GM23338 (cell line): ENCODE results near the gene PNPLA7. TPM values are rescaled to one million over a fixed set of nuclear protein-coding genes. Genes with fewer than 3 reads are reported as not detected.

Experiments used
- ATAC-seq: fragments of 200-7000 bp; cut with Tn5 transposase; 3 replicates; pipeline ENCODE4 v1.9.1; 2020
- DNase-seq: peaks from one replicate; pipeline ENCODE4 v3.0.0-alpha.2; 2015; ENCODE audit warnings: low spot score
- H2AFZ ChIP-seq: fragments of 200-600 bp; sonication (generic); 2 replicates; pipeline ENCODE4 v1.8.0; 2016; ENCODE audit warnings: antibody characterized with exemption, mild to moderate bottlenecking, moderate library complexity
- H3F3A ChIP-seq: fragments of 200-600 bp; sonication (generic); replicated peaks from 2 replicates; pipeline ENCODE4 v1.8.0; 2017; ENCODE audit warnings: antibody characterized with exemption, mixed run types, low read depth
- H3K27ac ChIP-seq: fragments of 200-600 bp; sonication (generic); 2 replicates; pipeline ENCODE4 v1.6.1; 2016; ENCODE audit warnings: low read depth
- H3K27me3 ChIP-seq: fragments of 200-600 bp; sonication (generic); 2 replicates; pipeline ENCODE4 v1.8.0; 2016; ENCODE audit warnings: mild to moderate bottlenecking, mixed run types, moderate library complexity; ENCODE audit not compliant: insufficient read depth
- H3K36me3 ChIP-seq: fragments of 200-600 bp; sonication (generic); 2 replicates; pipeline ENCODE4 v1.8.0; 2016; ENCODE audit warnings: mild to moderate bottlenecking; ENCODE audit not compliant: insufficient read depth
- H3K4me1 ChIP-seq: fragments of 200-600 bp; sonication (generic); 2 replicates; pipeline ENCODE4 v1.8.0; 2016; ENCODE audit warnings: mild to moderate bottlenecking, moderate library complexity; ENCODE audit not compliant: insufficient read depth
- H3K4me2 ChIP-seq: fragments of 200-600 bp; sonication (generic); 2 replicates; pipeline ENCODE4 v1.7.1; 2017; ENCODE audit warnings: mixed run types
- H3K4me3 ChIP-seq: fragments of 200-600 bp; sonication (generic); 2 replicates; pipeline ENCODE4 v1.6.1; 2016; ENCODE audit warnings: mixed run types
- H3K79me2 ChIP-seq: fragments of 200-600 bp; sonication (generic); replicated peaks from 2 replicates; pipeline ENCODE4 v1.8.0; 2017; ENCODE audit warnings: mild to moderate bottlenecking; ENCODE audit not compliant: insufficient read depth
- H3K9me2 ChIP-seq: fragments of 200-600 bp; sonication (generic); 2 replicates; pipeline ENCODE4 v1.8.0; 2017; ENCODE audit not compliant: insufficient read depth
- H4K20me1 ChIP-seq: fragments of 200-600 bp; sonication (generic); replicated peaks from 2 replicates; pipeline ENCODE4 v1.8.0; 2017; ENCODE audit warnings: mild to moderate bottlenecking; ENCODE audit not compliant: insufficient read depth
- H3K27ac Mint-ChIP-seq: 2 replicates; pipeline ENCODE4 v1.8.0; 2020; ENCODE audit warnings: inconsistent platforms, mild to moderate bottlenecking, moderate library complexity, mixed read lengths
- H3K27me3 Mint-ChIP-seq: 3 replicates; pipeline ENCODE4 v1.8.0; 2022; ENCODE audit warnings: low read depth, mild to moderate bottlenecking, moderate library complexity, mixed read lengths, inconsistent platforms; ENCODE audit not compliant: insufficient read depth, poor library complexity
- H3K36me3 Mint-ChIP-seq: 3 replicates; pipeline ENCODE4 v1.8.0; 2021; ENCODE audit warnings: low read depth, mild to moderate bottlenecking, inconsistent platforms, moderate library complexity, mixed read lengths
- H3K4me1 Mint-ChIP-seq: 3 replicates; pipeline ENCODE4 v1.8.0; 2020; ENCODE audit warnings: mild to moderate bottlenecking, inconsistent platforms, mixed read lengths
- H3K4me3 Mint-ChIP-seq: 3 replicates; pipeline ENCODE4 v1.8.0; 2021; ENCODE audit warnings: moderate library complexity, mild to moderate bottlenecking, inconsistent platforms, mixed read lengths
- H3K9me3 Mint-ChIP-seq: 3 replicates; pipeline ENCODE4 v1.8.0; 2020; ENCODE audit warnings: moderate library complexity, mild to moderate bottlenecking, inconsistent platforms, mixed read lengths
- CREB1 ChIP-seq: fragments of 250-450 bp; sonication (Bioruptor Pico); IDR thresholded peaks from 2 replicates; pipeline ENCODE4 v1.5.0; 2020; ENCODE audit warnings: low read depth, mild to moderate bottlenecking, moderate library complexity
- CTCF ChIP-seq, 2 experiments: fragments of 200-600 bp in 1 of 2; sonication (generic) in 1 of 2; conservative IDR thresholded peaks; 2 replicates each; pipeline versions ENCODE4 v1.5.1 to v1.6.1; 2016 to 2017; ENCODE audit warnings: antibody characterized with exemption in 2 of 2, low read depth in 2 of 2, mild to moderate bottlenecking in 2 of 2, moderate library complexity in 1 of 2
- ETS1 ChIP-seq: IDR thresholded peaks from 2 replicates; pipeline ENCODE4 v1.6.1; 2016; ENCODE audit warnings: antibody characterized with exemption
- EZH2phosphoT487 ChIP-seq: fragments of 200-600 bp; sonication (generic); IDR thresholded peaks from one replicate; pipeline ENCODE4 v1.8.1; 2018; ENCODE audit warnings: antibody characterized with exemption; ENCODE audit not compliant: unreplicated experiment
- JUNB ChIP-seq: IDR thresholded peaks from one replicate; pipeline ENCODE4 v1.6.1; 2016; ENCODE audit warnings: antibody characterized with exemption; ENCODE audit not compliant: unreplicated experiment
- NANOG ChIP-seq: IDR thresholded peaks from 2 replicates; pipeline ENCODE4 v1.6.1; 2016; ENCODE audit warnings: antibody characterized with exemption, borderline replicate concordance
- POLR2AphosphoS5 ChIP-seq: IDR thresholded peaks from 2 replicates; pipeline ENCODE4 v1.6.1; 2016; ENCODE audit warnings: antibody characterized with exemption, low read depth
- REST ChIP-seq: IDR thresholded peaks from one replicate; pipeline ENCODE4 v1.6.1; 2018; ENCODE audit warnings: antibody characterized with exemption; ENCODE audit not compliant: unreplicated experiment
- ZNF114 ChIP-seq: fragments of 250-450 bp; sonication (Bioruptor Pico); IDR thresholded peaks from 2 replicates; pipeline ENCODE4 v1.5.0; 2020; ENCODE audit warnings: mild to moderate bottlenecking, moderate library complexity
- ZNF331 ChIP-seq: fragments of 250-450 bp; sonication (Bioruptor Pico); IDR thresholded peaks from 2 replicates; pipeline ENCODE4 v1.5.0; 2020; ENCODE audit warnings: low read depth, mild to moderate bottlenecking, moderate library complexity
- ZNF462 ChIP-seq: fragments of 250-450 bp; sonication (Bioruptor Pico); IDR thresholded peaks from 2 replicates; pipeline ENCODE4 v1.5.0; 2020; ENCODE audit warnings: mild to moderate bottlenecking, moderate library complexity
- polyA plus RNA-seq: library from polyadenylated mRNA; unstranded; fragments of >200 nt; fragmentation: Nextera tagmentation; extraction: Ambion mirVana; gene quantifications from 2 replicates; pipeline ENCODE4 v1.2.1, GENCODE V29; 2016
- total RNA-seq: library from RNA; depleted of rRNA; stranded (reverse); fragments of >200 nt; shearing (Covaris generic); gene quantifications from 2 replicates; pipeline ENCODE4 v1.2.3, GENCODE V29; 2014

Gene PNPLA7
- total and polyA plus RNA-seq, 2 experiments from 2014 or later, result 0.45 to 0.80 TPM

- Histone ChIP-seq H3K27ac (no peak overlapping the region), H3K4me2 (no peak overlapping the region), H3K79me2 (no peaks in the 10 kb centered on the region), H3K27me3 (no peaks in the 10 kb centered on the region), H3F3A (no peaks in the 10 kb centered on the region), H3K4me3 (no peak overlapping the region), H4K20me1 (no peaks in the 10 kb centered on the region), H2AFZ (no peak overlapping the region), H3K4me1 (no peaks in the 10 kb centered on the region), H3K36me3 (no peaks in the 10 kb centered on the region), H3K9me2 (no peaks in the 10 kb centered on the region)
- TF ChIP-seq ZNF462, result no peak
- no peak for TF ChIP-seq POLR2AphosphoS5
- Mint-ChIP-seq H3K27ac (no peak overlapping the region), H3K4me1 (no peaks in the 10 kb centered on the region; the same call in 2 of the 3 replicates), H3K27me3 (peaks cover 6% of the 10 kb centered on the region), H3K9me3 (peaks cover 5% of the 10 kb centered on the region; the same call in 2 of the 3 replicates), H3K4me3 (no peak overlapping the region), H3K36me3 (no peaks in the 10 kb centered on the region)
- DNase-seq, result no peak
- no peak for ATAC-seq
Measured at GRCh38 chr9:137488906-137489305, 61.3 kb downstream of the PNPLA7 start.

- DNase-seq (no peak), ATAC-seq (no peak)
- no peak overlapping the region for H2AFZ ChIP-seq
- no peaks in the 10 kb centered on the region for H3K36me3 ChIP-seq
- peaks cover 5% of the 10 kb centered on the region; the same call in 2 of the 3 replicates for H3K9me3 Mint-ChIP-seq
- no peaks in the 10 kb centered on the region for H3K27me3 ChIP-seq
- H3K36me3 Mint-ChIP-seq, result no peaks in the 10 kb centered on the region
- no peaks in the 10 kb centered on the region for H3F3A ChIP-seq
- H3K27ac ChIP-seq, result no peak overlapping the region
- H4K20me1 ChIP-seq, result no peaks in the 10 kb centered on the region
- H3K27me3 Mint-ChIP-seq, result peaks cover 6% of the 10 kb centered on the region
- no peaks in the 10 kb centered on the region for H3K79me2 ChIP-seq
- H3K9me2 ChIP-seq, result no peaks in the 10 kb centered on the region
- no peaks in the 10 kb centered on the region for H3K4me1 ChIP-seq
- no peak overlapping the region for H3K4me3 ChIP-seq
- H3K4me1 Mint-ChIP-seq, result no peaks in the 10 kb centered on the region; the same call in 2 of the 3 replicates
- H3K27ac Mint-ChIP-seq, result no peak overlapping the region
- no peak overlapping the region for H3K4me2 ChIP-seq
- no peak overlapping the region for H3K4me3 Mint-ChIP-seq
- TF ChIP-seq ZNF114 (CRISPR knock-in tag), result no peak
- TF ChIP-seq CREB1 (CRISPR knock-in tag), result no peak
- TF ChIP-seq REST, result no peak
- no peak for TF ChIP-seq ZNF331 (CRISPR knock-in tag)
- no peak for TF ChIP-seq JUNB
- no peak for TF ChIP-seq CTCF (conservative IDR thresholded peaks at IDR 0.05; ENCODE audit: low read depth in 2 of 2)
- no peak for TF ChIP-seq ETS1
- no peak for TF ChIP-seq NANOG
- no peak for TF ChIP-seq EZH2phosphoT487
Measured at GRCh38 chr9:137488327-137488653, 61.9 kb downstream of the PNPLA7 start.
